ENCODE measurements around the gene NUDT2. TPM values are rescaled to one million over a fixed set of nuclear protein-coding genes. Genes with fewer than 3 reads are reported as not detected.

NUDT2 gene
- total and polyA plus RNA-seq, 5 experiments from 2014 or later: 18.9 to 71.2 (median 28.0) TPM

DNA sequence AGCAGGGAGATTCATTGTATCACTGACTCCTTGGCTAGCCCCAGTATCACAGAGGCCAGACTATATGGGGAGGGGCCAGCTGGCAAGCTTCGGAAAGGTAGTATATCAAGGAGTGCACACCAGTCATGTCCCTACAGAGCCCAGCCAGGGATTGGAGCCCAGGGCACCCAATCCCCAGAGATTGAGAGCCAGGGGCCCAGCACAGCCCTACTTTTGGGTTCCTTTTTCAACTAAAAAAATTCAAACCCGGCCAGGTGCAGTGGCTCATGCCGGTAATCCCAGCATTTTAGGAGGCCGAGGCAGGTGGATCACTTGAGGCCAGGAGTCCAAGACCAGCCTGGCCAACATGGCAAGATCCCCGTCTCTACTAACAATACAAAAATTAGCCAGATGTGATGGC lies 52.7 kb downstream of the NUDT2 start:
- POLR2A ChIA-PET: interaction anchor here (0.7 kb wide), 1 partner anchor 142 kb away, joined by 3 read pairs; no protein-coding TSS in a partner anchor
- no peak for DNase-seq
- Mint-ChIP-seq H3K9me3 (no peaks in the 10 kb centered on the region), H3K36me3 (no peaks in the 10 kb centered on the region), H3K27ac (peak overlapping the region in 4 of 10 donors; percentile 75 to 89 (median 88)), H3K27me3 (no peaks in the 10 kb centered on the region), H3K4me3 (peak overlapping the region in 9 of 10 donors; percentile 42 to 97 (median 90)), H3K4me1 (peaks cover 27 to 45% (median 38%) of the 10 kb centered on the region in 4 donors)
- ATAC-seq: no peak

GRCh38 chr9:34382879-34383278 lies 53.5 kb downstream of the NUDT2 start:
- H3K9me3 Mint-ChIP-seq: no peaks in the 10 kb centered on the region
- H3K4me1 Mint-ChIP-seq: peaks cover 26 to 41% (median 35%) of the 10 kb centered on the region in 4 donors
- POLR2A ChIA-PET: interaction anchor here (0.6 to 0.7 kb wide), 2 partner anchors 681 to 1770 kb away, joined by 4 to 5 read pairs; no protein-coding TSS in a partner anchor
- no peaks in the 10 kb centered on the region for H3K27me3 Mint-ChIP-seq
- ATAC-seq (no peak), DNase-seq (no peak)
- H3K36me3 Mint-ChIP-seq: no peaks in the 10 kb centered on the region
- no peak overlapping the region for H3K27ac Mint-ChIP-seq
- peak overlapping the region in 2 of 10 donors; percentile 4 to 69 for H3K4me3 Mint-ChIP-seq

DNA sequence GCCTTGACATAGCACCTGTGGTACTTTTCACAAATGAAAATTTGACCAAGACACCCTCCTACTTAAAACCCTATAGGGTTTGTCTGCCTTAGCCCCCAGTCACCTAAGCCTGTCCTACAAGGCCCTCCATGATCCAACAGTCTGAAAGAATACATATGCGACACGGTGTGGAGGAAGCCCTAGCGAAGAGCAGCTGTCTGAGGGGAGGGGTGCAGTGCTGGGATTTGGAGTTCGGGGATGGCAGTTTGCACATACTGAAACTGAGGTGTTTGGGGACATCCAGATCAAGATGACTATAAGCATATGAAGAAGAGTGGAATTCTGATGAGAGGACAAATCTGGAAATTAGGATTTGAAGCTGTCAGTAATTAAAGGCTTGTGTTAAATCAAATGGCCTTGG lies 54.5 kb downstream of the NUDT2 start:
- no peaks in the 10 kb centered on the region for H3K9me3 Mint-ChIP-seq
- POLR2A ChIA-PET: no interaction called here
- peaks cover 0 to 4% (median 2%) of the 10 kb centered on the region in 3 donors for H3K36me3 Mint-ChIP-seq
- no peak overlapping the region for H3K4me3 Mint-ChIP-seq
- no peak for ATAC-seq
- DNase-seq: no peak
- H3K4me1 Mint-ChIP-seq: peaks cover 22 to 36% (median 30%) of the 10 kb centered on the region in 4 donors
- H3K27ac Mint-ChIP-seq: no peak overlapping the region
- peaks cover 0 to 2% (median 0%) of the 10 kb centered on the region in 5 donors for H3K27me3 Mint-ChIP-seq

- DNase-seq (no peak), ATAC-seq (no peak)
- H3K4me1 Mint-ChIP-seq: peaks cover 17 to 29% (median 24%) of the 10 kb centered on the region in 4 donors
- H3K27ac Mint-ChIP-seq: no peak overlapping the region
- peaks cover 0 to 3% (median 0%) of the 10 kb centered on the region in 5 donors for H3K27me3 Mint-ChIP-seq
- H3K9me3 Mint-ChIP-seq: no peaks in the 10 kb centered on the region
- POLR2A ChIA-PET: interaction anchor here (0.6 to 0.7 kb wide), 2 partner anchors 16 to 560 kb away, joined by 3 to 5 read pairs; no protein-coding TSS in a partner anchor
- peaks cover 0 to 4% (median 2%) of the 10 kb centered on the region in 3 donors for H3K36me3 Mint-ChIP-seq
- no peak overlapping the region for H3K4me3 Mint-ChIP-seq
These were observed 55.2 kb downstream of the NUDT2 start for GRCh38 chr9:34384368-34385165.

DNA sequence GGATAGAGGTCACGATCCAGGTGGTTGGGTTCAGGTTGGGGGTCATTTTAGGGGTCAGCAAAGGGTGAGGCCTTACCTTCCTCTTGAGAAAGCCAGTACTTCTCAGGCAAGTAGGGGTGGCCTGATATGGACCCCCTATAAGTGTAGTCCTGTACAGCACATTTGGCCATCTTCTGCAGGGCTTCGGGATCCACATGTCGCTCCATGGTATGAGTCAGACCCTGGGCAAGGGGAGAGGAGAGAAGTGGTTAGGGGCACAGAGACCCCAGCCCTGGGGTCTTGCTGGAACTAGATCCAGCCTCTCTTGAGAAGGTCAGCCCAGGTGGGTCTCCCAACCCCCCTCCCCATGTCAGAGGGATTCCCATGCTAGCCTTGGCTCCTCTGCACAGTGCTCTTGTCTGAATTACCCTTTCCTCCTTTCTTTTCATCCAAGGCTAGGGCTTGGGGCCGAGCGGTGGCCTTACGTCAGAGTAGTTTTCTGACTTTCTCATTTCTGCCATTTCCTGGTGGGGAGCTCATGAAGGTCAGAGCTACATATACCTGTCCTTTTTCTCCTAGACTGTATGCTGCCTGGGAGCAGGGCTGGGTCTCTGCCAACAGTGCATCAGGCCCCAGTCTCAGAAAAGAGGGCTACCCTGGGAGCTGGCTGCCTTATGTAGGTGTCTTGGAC lies 56.3 kb downstream of the NUDT2 start:
- H3K27me3 Mint-ChIP-seq: peaks cover 0 to 3% (median 0%) of the 10 kb centered on the region in 5 donors
- peaks cover 0 to 4% (median 2%) of the 10 kb centered on the region in 3 donors for H3K36me3 Mint-ChIP-seq
- no peak overlapping the region for H3K4me3 Mint-ChIP-seq
- peaks cover 10 to 18% (median 13%) of the 10 kb centered on the region in 4 donors for H3K4me1 Mint-ChIP-seq
- peak overlapping the region in 1 of 10 donors; percentile 13 for H3K27ac Mint-ChIP-seq
- DNase-seq: no peak
- ATAC-seq: no peak
- H3K9me3 Mint-ChIP-seq: no peaks in the 10 kb centered on the region
- POLR2A ChIA-PET: interaction anchor here (0.7 kb wide), 1 partner anchor 15 kb away, joined by 5 read pairs; no protein-coding TSS in a partner anchor

DNA sequence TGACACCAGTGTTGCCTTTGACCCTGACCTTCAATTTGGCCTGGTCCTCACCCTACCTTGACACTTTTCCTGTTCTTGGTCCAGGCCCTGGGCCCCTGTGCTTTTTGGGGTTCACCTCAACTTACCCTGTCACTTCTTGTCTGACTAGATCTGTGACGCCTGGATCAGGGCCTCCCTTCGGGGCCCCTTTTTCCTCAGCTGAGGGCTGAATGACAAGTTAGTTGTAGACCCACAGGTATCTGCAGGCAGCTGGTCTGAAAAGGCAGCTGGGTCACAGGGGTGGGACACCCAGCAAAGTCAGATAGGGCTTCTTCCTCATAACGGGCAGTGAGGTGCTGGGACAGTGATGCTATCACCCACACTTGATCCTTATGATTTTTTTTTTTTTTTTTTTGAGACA lies 57.3 kb downstream of the NUDT2 start:
- POLR2A ChIA-PET: no interaction called here
- ATAC-seq (no peak), DNase-seq (no peak)
- Mint-ChIP-seq H3K27ac (no peak overlapping the region), H3K4me3 (no peak overlapping the region), H3K4me1 (peaks cover 2 to 8% (median 5%) of the 10 kb centered on the region in 4 donors), H3K36me3 (peaks cover 0 to 4% (median 2%) of the 10 kb centered on the region in 3 donors), H3K27me3 (peaks cover 0 to 12% (median 0%) of the 10 kb centered on the region in 5 donors), H3K9me3 (no peaks in the 10 kb centered on the region)

DNA sequence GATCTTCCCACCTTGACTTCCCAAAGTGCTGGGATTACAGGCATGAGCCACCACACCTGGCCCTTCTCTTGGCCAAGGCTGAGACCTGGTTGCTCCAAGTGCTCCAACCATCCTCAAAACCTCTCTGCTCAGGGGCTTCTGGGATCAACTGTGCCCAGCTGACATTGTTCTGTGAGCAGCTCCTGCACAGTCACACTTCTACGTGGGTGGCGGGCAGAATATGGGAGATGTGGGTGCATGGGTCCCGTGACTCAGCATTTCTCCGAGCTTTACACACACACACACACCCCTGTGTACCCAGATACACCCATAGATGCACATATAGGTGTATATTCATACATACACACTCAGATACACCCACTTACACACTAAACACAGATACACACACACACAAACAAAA lies 57.9 kb downstream of the NUDT2 start:
- Mint-ChIP-seq H3K36me3 (peaks cover 0 to 4% (median 2%) of the 10 kb centered on the region in 3 donors), H3K4me1 (peaks cover 0 to 6% (median 3%) of the 10 kb centered on the region in 4 donors), H3K4me3 (no peak overlapping the region), H3K9me3 (no peaks in the 10 kb centered on the region), H3K27ac (no peak overlapping the region), H3K27me3 (peaks cover 0 to 12% (median 0%) of the 10 kb centered on the region in 5 donors)
- POLR2A ChIA-PET: no interaction called here
- ATAC-seq: no peak
- DNase-seq: no peak

DNA sequence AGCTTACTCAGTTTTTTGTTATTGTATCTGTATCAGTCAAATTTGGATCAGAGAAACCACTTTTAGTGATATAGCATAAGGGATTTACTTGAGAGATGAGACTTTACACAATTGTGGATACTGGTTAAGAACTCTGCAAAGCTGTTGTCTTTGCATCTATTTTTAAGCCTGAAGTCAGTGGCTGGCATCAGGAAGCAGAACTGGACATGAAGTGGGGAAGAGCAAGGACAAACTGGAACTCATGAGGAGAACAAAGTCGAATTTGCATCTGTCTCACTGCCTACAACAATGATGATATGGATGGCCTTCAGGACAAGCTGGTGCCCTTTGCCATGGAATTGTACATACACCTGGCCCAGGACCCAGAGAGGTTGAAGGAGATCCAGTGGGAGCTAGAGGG lies 63.1 kb downstream of the NUDT2 start:
- Mint-ChIP-seq H3K27ac (no peak overlapping the region), H3K4me1 (no peaks in the 10 kb centered on the region), H3K9me3 (no peaks in the 10 kb centered on the region), H3K27me3 (peaks cover 0 to 15% (median 0%) of the 10 kb centered on the region in 5 donors), H3K36me3 (peaks cover 0 to 4% (median 2%) of the 10 kb centered on the region in 3 donors), H3K4me3 (no peak overlapping the region)
- ATAC-seq: no peak
- POLR2A ChIA-PET: interaction anchor here (1.0 kb wide), 1 partner anchor 12 kb away, joined by 3 read pairs; no protein-coding TSS in a partner anchor
- no peak for DNase-seq

Other genes with a start within 250 kb of the NUDT2 start
- gene DCAF12, start 202.9 kb upstream of the NUDT2 start, total RNA-seq: 10 to 100 TPM; 21.5 to 24.0 TPM
- gene DCAF12, start 202.9 kb upstream of the NUDT2 start, polyA plus RNA-seq: 10 to 100 TPM in 2 of 3 donors, 1 to 10 TPM in 1; 9.0 to 14.8 (median 13.9) TPM
- 10 to 100 TPM; 38.9 to 40.2 TPM for gene UBAP1, start 150.5 kb upstream of the NUDT2 start, total RNA-seq
- gene UBAP1, start 150.5 kb upstream of the NUDT2 start, polyA plus RNA-seq: 10 to 100 TPM; 36.3 to 48.1 (median 36.5) TPM
- gene KIF24, start 301 bp upstream of the NUDT2 start, total RNA-seq: under 1 TPM; 0.19 to 0.44 TPM
- gene KIF24, start 301 bp upstream of the NUDT2 start, polyA plus RNA-seq: not detected
- gene MYORG, start 47.3 kb downstream of the NUDT2 start, total RNA-seq: 1 to 10 TPM; 1.2 to 1.5 TPM
- under 1 TPM; 0.17 to 0.39 (median 0.37) TPM for gene MYORG, start 47.3 kb downstream of the NUDT2 start, polyA plus RNA-seq
- 10 to 100 TPM; 18.4 to 18.5 TPM for gene FAM219A, start 129.0 kb downstream of the NUDT2 start, total RNA-seq
- gene FAM219A, start 129.0 kb downstream of the NUDT2 start, polyA plus RNA-seq: 1 to 10 TPM in 1 of 3 donors, under 1 TPM in 2; 0.59 to 1.1 (median 0.67) TPM
- not detected for gene DNAI1, start 129.2 kb downstream of the NUDT2 start, total RNA-seq
- gene DNAI1, start 129.2 kb downstream of the NUDT2 start, polyA plus RNA-seq: not detected
- gene ENHO, start 193.4 kb downstream of the NUDT2 start, total RNA-seq: under 1 TPM in 1 of 2 experiments, not detected in 1; 0.36 TPM
- under 1 TPM; 0.19 to 0.24 (median 0.21) TPM for gene ENHO, start 193.4 kb downstream of the NUDT2 start, polyA plus RNA-seq